HUDEP-2 (cell line): Measurements from ENCODE around the gene SLC12A1.

Experiments used
- DNase-seq, 76 experiments: peaks; one replicate each; lab custom pipeline; 2025; ENCODE audit not compliant: unreplicated experiment in 76 of 76; lab: John Stamatoyannopoulos, UW

SLC12A1 gene

DNA sequence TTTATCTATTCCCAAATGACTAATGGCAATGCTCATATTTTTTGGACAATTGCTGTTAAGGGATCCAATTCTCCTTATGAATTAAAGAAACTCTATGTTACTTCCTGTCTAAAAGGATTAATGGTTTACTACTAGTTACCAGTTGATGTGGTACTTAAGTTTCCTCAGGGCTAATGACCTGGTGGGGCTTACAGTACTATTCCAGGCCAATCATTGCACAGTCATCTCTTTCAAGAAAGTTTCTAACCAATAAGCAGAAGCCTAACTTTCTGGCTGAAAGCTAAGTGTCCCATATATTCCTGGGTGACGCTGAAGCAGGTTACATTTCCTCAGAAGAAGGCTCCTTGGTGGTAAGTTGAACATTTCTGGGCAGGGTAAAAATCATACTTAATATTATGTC is at the start of gene SLC12A1:
TSS of gene SLC12A1 (plus strand) at position 322 of the 400 bp plus-strand sequence. CDS start 1,418 bp downstream, outside the sequence.
- DNase-seq: no peak

DNA sequence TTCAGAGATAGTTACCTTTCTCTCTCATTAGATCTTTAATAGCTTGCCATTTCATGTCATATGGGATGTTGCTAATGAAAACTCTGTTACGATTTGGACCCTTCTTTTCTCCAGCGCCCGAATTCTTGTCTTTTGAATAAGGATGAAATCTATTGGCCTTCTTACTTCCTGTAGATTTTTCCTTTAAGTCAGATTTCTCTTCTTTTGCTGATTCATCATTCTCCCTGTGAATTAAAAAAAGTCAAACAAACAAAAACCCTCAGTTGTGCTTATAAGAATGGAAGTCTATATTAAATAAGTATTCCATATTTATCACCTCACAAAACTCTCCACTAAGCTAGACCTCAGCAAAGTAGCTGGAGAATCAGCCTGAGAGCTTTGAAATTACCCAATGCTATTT is 37.5 kb upstream of the SLC12A1 start:
- no peak for DNase-seq

GRCh38 chr15:48170981-48171380 is 35.1 kb upstream of the SLC12A1 start:
- no peak for DNase-seq

- DNase-seq: no peak
Measured at GRCh38 chr15:48175126-48175525, 31.0 kb upstream of the SLC12A1 start.

GRCh38 chr15:48176112-48176511 is 30.0 kb upstream of the SLC12A1 start:
- no peak for DNase-seq

DNA sequence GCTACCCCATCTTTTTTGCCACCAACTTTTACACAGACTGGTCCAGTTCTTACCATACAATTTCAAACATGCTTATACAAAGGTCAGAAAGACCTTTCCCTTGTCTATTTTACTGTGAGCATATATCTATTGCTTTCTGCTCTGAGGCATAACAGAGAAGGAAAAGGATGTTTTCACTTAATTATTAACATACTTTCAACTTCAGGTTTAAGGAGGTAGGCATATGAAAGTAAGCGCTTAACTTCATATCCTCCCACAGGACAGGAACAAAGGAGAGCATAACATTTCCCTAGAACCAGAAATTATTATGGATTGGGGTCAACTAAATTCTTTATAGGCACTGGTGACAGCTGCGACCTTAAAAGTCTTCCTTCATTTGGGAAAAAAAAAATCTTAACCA is 29.1 kb upstream of the SLC12A1 start:
- no peak for DNase-seq

DNA sequence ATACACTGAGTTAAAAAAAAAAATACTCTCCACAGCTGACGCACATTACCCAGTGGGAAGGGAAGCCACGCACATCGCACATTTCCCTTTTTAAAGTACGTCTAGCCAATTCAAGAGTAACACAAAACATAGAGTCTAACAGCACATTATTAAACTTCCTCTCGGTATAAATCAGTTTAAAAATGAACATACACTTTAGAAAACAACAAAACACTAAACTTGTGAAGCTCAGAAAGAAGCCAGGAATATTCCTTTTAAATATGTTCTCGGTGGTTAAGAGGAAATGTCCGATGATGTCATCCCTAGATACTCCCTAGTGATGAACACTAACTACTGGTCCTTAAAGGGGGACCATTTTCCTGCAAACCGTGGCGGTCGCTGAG is 28.7 kb upstream of the SLC12A1 start:
- DNase-seq: peak in 2 of 76 experiments; percentile 2 to 4

DNA sequence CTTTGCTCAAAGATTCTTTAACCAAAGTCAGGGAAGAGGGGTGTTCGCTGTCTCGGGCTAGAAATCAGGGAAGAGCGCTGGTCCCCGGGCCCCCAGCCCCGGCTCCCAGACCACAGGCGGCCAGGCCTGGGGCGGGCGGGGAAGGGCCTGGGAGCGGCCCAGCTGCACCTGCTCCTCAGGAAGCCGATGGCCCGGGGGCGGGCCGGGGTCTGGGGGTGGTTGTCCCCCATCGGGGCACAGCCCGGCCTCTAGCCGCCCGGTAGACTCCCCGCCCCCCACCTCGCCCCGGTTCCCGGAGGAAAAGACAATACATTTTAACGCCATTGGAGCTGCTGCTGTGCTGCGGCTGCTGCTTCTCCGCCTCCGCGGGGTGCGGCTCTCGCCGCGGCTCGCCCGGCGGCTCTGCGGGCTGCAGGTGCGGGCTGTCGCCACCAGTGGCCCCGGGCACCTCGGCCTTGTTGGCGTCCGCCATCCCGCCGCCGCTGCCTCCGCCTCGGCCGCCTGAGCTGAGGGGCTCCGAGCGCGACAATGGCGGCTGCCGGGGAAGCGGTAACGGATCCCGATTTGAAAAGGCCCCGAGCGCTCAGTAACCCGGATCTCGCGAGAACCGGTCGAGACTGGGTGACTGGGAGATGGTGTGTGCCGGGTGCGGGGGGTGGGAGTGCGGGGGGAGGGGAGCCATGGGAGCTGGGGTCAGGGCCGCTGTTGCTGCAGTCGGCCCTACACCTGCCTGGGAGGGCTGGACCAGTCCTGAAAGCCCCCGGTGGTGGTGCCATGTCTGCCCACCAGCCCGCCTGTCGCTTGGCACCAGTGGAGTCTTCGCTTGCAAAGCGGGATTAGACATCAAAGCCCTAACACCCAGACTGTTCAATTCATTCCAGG is 28.1 kb upstream of the SLC12A1 start, which contains the start of gene MYEF2:
TSS of gene MYEF2 (minus strand) at position 530 of the 882 bp plus-strand sequence. CDS start at position 472, 58 bp downstream.
- peak in 54 of 76 experiments; percentile 1 to 68 (median 36) for DNase-seq

DNA sequence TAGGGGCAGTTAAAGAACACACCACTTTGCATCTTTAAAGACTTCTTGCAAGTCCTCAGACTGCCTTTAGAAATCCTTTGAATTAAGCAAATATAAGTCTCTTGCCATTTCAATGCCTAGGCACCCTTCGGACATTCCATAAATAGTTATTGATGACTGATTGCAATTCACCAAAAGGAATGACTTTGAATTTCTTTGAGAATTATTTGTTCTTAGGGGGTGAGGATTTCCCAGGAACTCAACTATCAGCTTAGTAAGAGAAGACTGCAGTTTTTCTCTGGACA is 27.5 kb upstream of the SLC12A1 start:
- DNase-seq: no peak

GRCh38 chr15:48182749-48183148 is 23.4 kb upstream of the SLC12A1 start:
- no peak for DNase-seq

GRCh38 chr15:48185529-48185928 is 20.6 kb upstream of the SLC12A1 start:
- no peak for DNase-seq

GRCh38 chr15:48186271-48186670 is 19.8 kb upstream of the SLC12A1 start:
- no peak for DNase-seq

DNA sequence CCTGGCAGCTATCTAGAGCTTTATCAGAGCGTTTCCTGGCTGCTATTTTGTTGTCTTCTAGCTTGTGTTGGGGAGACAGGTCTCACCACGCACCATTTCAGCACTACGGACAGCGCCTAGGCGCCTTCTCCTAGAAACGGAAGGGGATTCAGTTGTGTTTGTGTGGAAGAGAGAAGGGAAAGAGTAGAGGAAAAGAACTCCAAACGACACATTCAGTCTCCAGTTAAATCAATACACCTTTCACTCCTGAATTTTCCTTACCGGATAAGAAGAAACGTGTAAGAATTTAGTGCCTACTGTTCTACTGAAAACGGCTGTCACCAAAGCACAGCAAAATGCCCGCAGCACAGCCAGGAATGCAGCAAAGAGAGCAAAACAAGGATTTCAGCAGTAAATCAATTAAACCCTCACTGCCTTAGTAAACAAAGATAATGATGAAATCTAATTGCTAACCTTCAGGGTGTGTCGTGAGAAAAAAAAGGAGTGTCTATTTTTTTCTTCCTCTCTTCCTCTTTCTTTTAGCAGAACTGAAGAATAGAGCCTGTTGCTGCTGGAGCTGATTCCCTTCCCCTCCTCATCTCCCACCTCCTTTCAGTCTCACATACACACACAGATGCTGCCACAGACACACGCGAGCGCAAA is 15.0 kb upstream of the SLC12A1 start:
- peak in 47 of 76 experiments; percentile 1 to 68 (median 22) for DNase-seq

DNA sequence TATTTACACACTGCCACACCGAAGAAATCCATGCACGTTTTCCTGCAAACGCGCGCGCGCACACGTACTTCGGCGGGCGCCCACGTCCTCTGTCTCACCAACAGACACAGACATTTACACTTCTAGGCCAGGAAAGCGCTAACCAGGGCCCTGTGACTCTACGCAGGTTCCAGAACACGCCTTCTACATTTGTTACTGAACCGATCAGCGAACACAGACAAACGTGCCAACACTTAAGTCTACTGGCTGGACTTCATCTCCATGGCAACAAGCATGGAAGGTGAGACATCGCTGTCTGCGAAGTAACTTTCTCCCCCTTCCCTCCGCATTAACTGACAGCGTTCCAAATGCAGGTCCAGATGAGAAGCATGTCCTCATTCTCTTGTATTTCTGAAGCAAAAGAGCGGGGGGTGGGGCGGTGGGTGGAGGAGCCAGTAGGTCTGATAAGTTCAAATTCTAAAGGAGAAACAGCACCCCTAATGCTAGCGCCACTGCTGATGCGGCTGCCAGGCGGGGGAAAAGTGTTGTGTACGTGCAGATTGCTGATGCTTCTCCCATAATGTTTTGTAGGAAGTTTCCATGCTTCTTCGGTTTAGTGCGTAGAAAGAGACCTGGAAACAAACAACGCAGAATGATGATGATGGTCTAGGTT is 14.4 kb upstream of the SLC12A1 start, which contains the start of gene CTXN2:
TSS of gene CTXN2 (plus strand) at position 92 of the 652 bp plus-strand sequence. CDS start 9,636 bp downstream, outside the sequence.
- DNase-seq: no peak

GRCh38 chr15:48202068-48202467 is 4.0 kb upstream of the SLC12A1 start:
- DNase-seq: no peak

DNA sequence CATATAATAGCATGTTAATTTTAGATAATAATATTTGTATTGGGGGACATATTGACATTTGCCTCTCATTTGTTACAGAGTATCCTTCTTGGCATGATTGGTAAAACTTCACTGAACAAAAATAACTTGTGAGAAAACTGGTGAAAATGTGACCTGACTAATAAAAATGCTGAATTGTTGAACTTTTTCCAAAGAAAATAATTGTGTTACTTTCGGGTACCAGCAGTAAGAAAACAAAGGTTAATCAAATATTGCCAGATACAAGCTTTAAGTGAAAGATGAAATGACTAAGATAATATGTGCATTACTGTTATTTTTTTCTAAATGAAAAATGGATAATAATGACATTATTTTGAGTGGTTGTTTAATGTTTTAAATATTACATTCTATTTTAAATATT is 15.2 kb downstream of the SLC12A1 start:
- no peak for DNase-seq

DNA sequence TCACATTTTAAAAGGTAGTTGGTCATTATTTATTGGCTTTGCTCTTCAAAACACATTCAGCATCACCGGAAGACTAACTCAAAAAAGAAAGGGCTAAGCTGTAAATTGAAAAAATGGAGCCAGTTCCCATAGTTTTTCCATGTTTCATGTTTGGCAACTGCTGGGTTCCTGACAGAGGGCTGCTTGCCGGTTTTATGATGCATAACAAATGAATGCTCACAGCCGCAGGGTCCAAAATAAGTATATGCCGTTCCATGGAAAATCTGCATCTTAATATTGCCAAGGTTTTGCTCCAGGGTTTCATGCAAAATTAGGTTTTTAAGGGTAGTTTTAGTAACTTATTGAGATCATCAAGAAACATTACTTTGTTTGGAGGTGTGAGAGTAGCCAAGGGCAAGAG is 15.8 kb downstream of the SLC12A1 start:
- DNase-seq: no peak

GRCh38 chr15:48222627-48223026 is 16.5 kb downstream of the SLC12A1 start:
- no peak for DNase-seq

DNA sequence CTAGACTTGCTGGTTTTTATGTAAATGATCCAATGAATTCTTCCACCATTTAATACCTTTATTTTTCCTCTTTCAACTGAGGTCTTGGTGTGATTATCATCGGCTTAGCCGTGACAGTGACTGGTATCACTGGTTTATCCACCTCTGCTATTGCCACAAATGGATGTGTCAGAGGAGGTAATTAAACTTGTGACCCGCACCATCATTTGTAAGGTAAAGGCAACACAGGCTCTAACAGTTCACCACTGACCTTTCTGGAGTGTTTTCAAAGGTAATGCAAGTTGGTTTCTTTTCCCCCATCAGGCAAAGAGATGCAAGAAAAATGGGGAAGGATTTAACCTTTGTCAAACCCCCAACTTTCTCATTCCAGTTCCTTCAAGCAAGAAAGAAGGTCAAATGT is 19.7 kb downstream of the SLC12A1 start:
- DNase-seq: no peak

GRCh38 chr15:48230498-48230897 is 24.4 kb downstream of the SLC12A1 start:
- DNase-seq: no peak

DNA sequence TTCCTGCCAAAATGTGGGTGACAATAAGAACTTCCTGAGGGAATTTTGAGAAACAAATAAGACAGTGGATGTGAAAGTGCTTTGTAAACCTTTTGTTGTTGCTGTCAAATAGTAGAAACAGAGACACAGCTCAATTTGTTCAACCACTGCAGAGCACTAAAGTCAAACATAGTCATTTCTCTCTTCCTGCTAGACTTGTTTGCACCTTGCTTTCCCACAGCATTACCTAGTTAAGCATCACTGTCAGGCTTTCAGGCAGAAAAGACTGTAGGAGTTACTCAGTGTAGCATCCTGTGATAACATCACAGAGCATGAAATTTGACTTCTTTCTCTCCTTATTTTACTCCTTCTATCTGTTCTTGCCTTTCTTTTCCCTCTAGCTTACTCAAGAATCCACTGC is 27.1 kb downstream of the SLC12A1 start:
- no peak for DNase-seq
